Endothelial cell of umbilical vein (primary cell): Measurements from ENCODE around the gene C5. TPM values are rescaled to one million over a fixed set of nuclear protein-coding genes. Genes with fewer than 3 reads are reported as not detected.

ENCODE experiments used
- BruUV-seq: library from RNA; stranded (reverse); fragments of 400-500 nt; replicated peaks from 2 replicates; lab custom pipeline; 2021; lab: Mats Ljungman, UMichigan
- CTCF ChIA-PET: fragments of 300-600, 350-600 bp; sonication (Branson Sonifier 250); formaldehyde crosslinking; loops from one replicate; lab custom pipeline; 2021; ENCODE audit warnings: antibody characterized with exemption, inconsistent platforms; lab: Charles Lee
- POLR2A ChIA-PET: fragments of 300-600, 350-600 bp; sonication (Branson Sonifier 250); formaldehyde crosslinking; loops from one replicate; lab custom pipeline; 2021; ENCODE audit warnings: antibody characterized with exemption, inconsistent platforms; lab: Charles Lee
- DNase-seq: peaks from one replicate; pipeline ENCODE4 v3.0.0-alpha.2; 2011; ENCODE audit warnings: low read depth, low spot score
- FAIRE-seq: peaks from 2 replicates; lab custom pipeline; 2011; peaks lifted over from hg19 to GRCh38; lab: Jason Lieb, UNC
- H2AFZ ChIP-seq: 2 replicates; pipeline ENCODE4 v1.6.0; 2012; ENCODE audit warnings: low read depth, low read length, control low read depth, inconsistent platforms
- H3K27ac ChIP-seq: 2 replicates; pipeline ENCODE4 v1.5.1; 2011; ENCODE audit warnings: low read depth, mild to moderate bottlenecking, control low read depth, low read length, moderate library complexity; ENCODE audit not compliant: insufficient read depth
- H3K27me3 ChIP-seq, 2 experiments: 2 replicates each; pipeline versions ENCODE4 v1.6.0 to v1.6.1; 2011; ENCODE audit warnings: low read length in 2 of 2, mixed read lengths in 1 of 2; ENCODE audit not compliant: control insufficient read depth in 2 of 2, insufficient read depth in 2 of 2
- H3K36me3 ChIP-seq, 2 experiments: 2 replicates in 1 of 2; 3 replicates in 1 of 2; pipeline ENCODE4 v1.5.1; 2011; ENCODE audit warnings: low read length in 2 of 2, mild to moderate bottlenecking in 1 of 2, moderate library complexity in 1 of 2; ENCODE audit not compliant: control insufficient read depth in 2 of 2, insufficient read depth in 2 of 2; ENCODE audit errors: extremely low read depth in 1 of 2
- H3K4me1 ChIP-seq: 3 replicates; pipeline ENCODE4 v1.5.1; 2011; ENCODE audit warnings: mild to moderate bottlenecking, low read length; ENCODE audit not compliant: control insufficient read depth, insufficient read depth; ENCODE audit errors: extremely low read depth
- H3K4me2 ChIP-seq: 2 replicates; pipeline ENCODE4 v1.6.1; 2011; ENCODE audit warnings: low read length, control low read depth, mixed read lengths; ENCODE audit not compliant: insufficient read depth
- H3K4me3 ChIP-seq, 3 experiments: fragments of 200-600 bp in 1 of 3; sonication (generic), shearing (Covaris generic) in 1 of 3; replicated peaks in 1 of 3; 2 replicates each; pipeline ENCODE4 v1.5.1; 2011 to 2016; ENCODE audit warnings: control low read depth in 3 of 3, low read length in 3 of 3, mild to moderate bottlenecking in 2 of 3, inconsistent platforms in 1 of 3, low read depth in 1 of 3, moderate library complexity in 1 of 3; ENCODE audit not compliant: insufficient read depth in 1 of 3
- H3K79me2 ChIP-seq: 2 replicates; pipeline ENCODE4 v1.6.0; 2012; ENCODE audit warnings: low read length, inconsistent platforms; ENCODE audit not compliant: control insufficient read depth, insufficient read depth
- H3K9ac ChIP-seq: replicated peaks from 2 replicates; pipeline ENCODE3; 2011; ENCODE audit warnings: low read length, control low read depth; ENCODE audit not compliant: insufficient read depth; ENCODE audit errors: extremely low read depth
- H3K9me1 ChIP-seq: replicated peaks from 3 replicates; pipeline ENCODE4 v1.6.0; 2011; ENCODE audit warnings: mild to moderate bottlenecking, low read length; ENCODE audit not compliant: control insufficient read depth, insufficient read depth; ENCODE audit errors: extremely low read depth
- H3K9me3 ChIP-seq: replicated peaks from 2 replicates; pipeline ENCODE4 v1.5.1; 2012; ENCODE audit warnings: low read length, inconsistent platforms; ENCODE audit not compliant: control insufficient read depth, insufficient read depth
- H4K20me1 ChIP-seq: replicated peaks from 2 replicates; pipeline ENCODE3; 2011; ENCODE audit warnings: mild to moderate bottlenecking, low read length; ENCODE audit not compliant: control insufficient read depth, insufficient read depth; ENCODE audit errors: extremely low read depth
- CTCF ChIP-seq, 2 donors: IDR thresholded peaks; 1 replicate in 1 of 2; 2 replicates in 1 of 2; pipeline ENCODE4 v1.5.1; 2011; ENCODE audit warnings: low read length in 2 of 2, mild to moderate bottlenecking in 2 of 2, moderate library complexity in 2 of 2, control low read depth in 1 of 2, inconsistent platforms in 1 of 2, low read depth in 1 of 2; ENCODE audit not compliant: insufficient read depth in 1 of 2; ENCODE audit errors: extremely low read depth in 1 of 2
- EZH2 ChIP-seq: IDR thresholded peaks from 2 replicates; pipeline ENCODE4 v1.6.1; 2012; ENCODE audit warnings: borderline replicate concordance, low read depth, mild to moderate bottlenecking, moderate library complexity, low read length, inconsistent platforms; ENCODE audit not compliant: severe bottlenecking
- FOS ChIP-seq: IDR thresholded peaks from 2 replicates; pipeline ENCODE4 v1.6.1; 2011; ENCODE audit warnings: mild to moderate bottlenecking, low read length, moderate library complexity, borderline replicate concordance; ENCODE audit not compliant: insufficient read depth
- JUN ChIP-seq: IDR thresholded peaks from 2 replicates; pipeline ENCODE4 v1.6.1; 2011; ENCODE audit warnings: borderline replicate concordance, low read depth; ENCODE audit not compliant: insufficient read length, insufficient read depth
- POLR2A ChIP-seq: IDR thresholded peaks from 2 replicates; pipeline ENCODE4 v1.6.1; 2012; ENCODE audit warnings: low read depth, mild to moderate bottlenecking, control low read depth, low read length
- dilution Hi-C: fragments of 300-500 bp; cut with MboI; formaldehyde crosslinking; loops from one replicate; pipeline ENCODE4 v1.15.0; 2019; ENCODE audit warnings: low sequenced_read_pairs; ENCODE audit not compliant: extremely low pct_ligation_motif_present
- intact Hi-C: fragments of 100-400 bp; cut with micrococcal nuclease; formaldehyde crosslinking; loops from one replicate; pipeline ENCODE4 v1.10.0; 2022
- polyA plus RNA-seq, 4 experiments: library from polyadenylated mRNA; depleted of rRNA in 3 of 4; stranded (reverse) in 3 of 4; unstranded in 1 of 4; fragments of >200 nt; gene quantifications; 2 replicates each; pipeline versions ENCODE4 v1.2.1 to v1.2.3, GENCODE V29; 2011 to 2012; ENCODE audit warnings: missing spikeins in 1 of 4
- total RNA-seq: library from RNA; stranded (reverse); gene quantifications from 2 replicates; pipeline ENCODE4 v1.2.3, GENCODE V29; 2021

The C5 gene
- total and polyA plus RNA-seq, 2 donors (not counting 3 experiments of a cell fraction or from before 2014, with no cell fraction given) = 0.79 to 1.6 TPM

DNA sequence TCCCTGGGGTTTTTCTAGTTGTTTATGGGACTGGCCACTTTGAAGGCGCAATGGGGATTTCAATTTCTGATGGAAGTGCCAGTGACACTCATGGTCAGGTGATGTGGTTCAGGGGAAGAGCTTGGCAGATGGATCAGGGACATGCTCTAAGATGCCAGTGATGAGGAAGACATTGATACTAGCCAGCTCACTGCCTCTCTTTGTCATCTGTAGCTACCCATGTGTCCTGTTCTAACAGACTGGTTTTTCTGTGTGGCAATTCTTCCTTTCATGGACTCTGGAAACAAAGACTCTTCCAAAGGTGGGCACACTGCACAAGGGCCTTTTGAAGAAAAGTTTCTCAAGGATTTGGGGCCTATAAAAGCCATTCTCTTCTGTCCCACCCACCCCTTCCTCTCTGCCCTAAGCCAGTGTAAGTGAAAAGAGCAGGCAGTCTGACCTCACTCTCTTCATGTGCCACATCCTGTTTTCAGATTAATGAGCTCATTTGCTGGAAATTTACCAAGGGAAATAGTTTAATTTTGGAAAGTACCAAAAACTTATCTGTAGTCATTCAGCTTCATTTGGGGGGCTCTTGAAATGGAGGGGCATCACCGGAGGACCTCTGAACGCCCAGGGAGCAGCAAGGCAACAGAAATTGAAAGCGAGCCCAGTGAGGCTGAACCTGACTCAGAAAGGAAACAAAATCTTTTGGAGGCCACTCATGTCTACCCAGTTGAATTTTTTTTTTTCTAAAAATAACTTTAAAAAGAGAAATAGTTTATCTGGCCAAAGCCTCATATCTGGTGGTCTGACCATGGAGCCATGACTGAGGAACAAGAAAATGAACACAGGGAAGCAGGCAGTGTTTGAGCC is 118.6 kb downstream of the C5 start:
- peak; percentile 88 for FAIRE-seq
- BruUV-seq = TSS peak; percentile 99
- no peak overlapping the region for H3K4me3 ChIP-seq

More for the DNA sequence above, 118.6 kb downstream of the C5 start:
- Histone ChIP-seq H3K27me3 (no peaks in the 10 kb centered on the region), H3K27ac (peak overlapping the region; percentile 97), H3K9me1 (no peaks in the 10 kb centered on the region), H3K36me3 (no peaks in the 10 kb centered on the region), H3K9ac (peak overlapping the region; percentile 80), H4K20me1 (no peaks in the 10 kb centered on the region), H3K79me2 (no peaks in the 10 kb centered on the region), H3K9me3 (no peaks in the 10 kb centered on the region), H2AFZ (peak overlapping the region; percentile 56), H3K4me1 (peaks cover 54% of the 10 kb centered on the region), H3K4me2 (peak overlapping the region; percentile 47)
- ChIA-PET CTCF (interaction anchor here (0.6 to 0.9 kb wide), 3 partner anchors 11 to 50 kb away, joined by 3 to 7 read pairs (median 3); no protein-coding TSS in a partner anchor), POLR2A (interaction anchor here (0.6 kb wide), 1 partner anchor 83 kb away, joined by 3 read pairs; no protein-coding TSS in a partner anchor)
- DNase-seq = peak; percentile 89
- TF ChIP-seq POLR2A = no peak
- no peak for TF ChIP-seq CTCF (IDR thresholded peaks at IDR 0.05; ENCODE audit: extremely low read depth in 1 of 2, insufficient read depth in 1 of 2, low read depth in 1 of 2, low read length in 2 of 2)
- TF ChIP-seq EZH2 = no peak
- TF ChIP-seq FOS = peak; percentile 49
- peak; percentile 74 for TF ChIP-seq JUN
- dilution Hi-C loops = no loop called here
- intact Hi-C loops = loop anchor here (1.0 kb wide), 3 partner anchors 39 to 89 kb away; partner anchors contain the start of gene PSMD5
